A549 (cell line): ENCODE results near the gene LRIG1.

Source experiments
- CTCF ChIP-seq: fragments of >200 bp; sonication (Bioruptor Twin); formaldehyde crosslinking; IDR thresholded peaks from 3 replicates; pipeline ENCODE4 v1.5.1; 2016
- MAZ ChIP-seq: fragments of 150-350 bp; IDR thresholded peaks from 2 replicates; pipeline ENCODE4 v1.6.1; 2014; ENCODE audit warnings: antibody characterized with exemption, low read depth, low read length, borderline replicate concordance
- SMC3 ChIP-seq: fragments of >200 bp; sonication (Bioruptor Twin); formaldehyde crosslinking; IDR thresholded peaks from 3 replicates; pipeline ENCODE4 v1.6.1; 2018; ENCODE audit warnings: inconsistent platforms

GRCh38 chr3:66430876-66431275 is 69.9 kb downstream of the LRIG1 start:
- no peak for TF ChIP-seq CTCF
- no peak for TF ChIP-seq SMC3
- no peak for TF ChIP-seq MAZ
